ENCODE data around the gene GTF2F2.

The GTF2F2 gene

GRCh38 chr13:45122941-45123340 is 2.6 kb downstream of the GTF2F2 start:
- no peak for DNase-seq (ENCODE audit: low read depth)
- no peak for TF ChIP-seq CTCF (IDR thresholded peaks at IDR 0.05; ENCODE audit: insufficient read depth, low read depth, low read length, missing control alignments)
- H3K4me3 ChIP-seq (ENCODE audit: low read depth, low read length), result no peak overlapping the region

GRCh38 chr13:45132369-45133064 is 12.2 kb downstream of the GTF2F2 start:
- no peak overlapping the region for H3K4me3 ChIP-seq (ENCODE audit: low read depth, low read length)
- DNase-seq (ENCODE audit: low read depth), result peak; percentile 54
- no peak for TF ChIP-seq CTCF (IDR thresholded peaks at IDR 0.05; ENCODE audit: insufficient read depth, low read depth, low read length, missing control alignments)

- no peak overlapping the region for H3K4me3 ChIP-seq (ENCODE audit: low read depth, low read length)
- no peak for DNase-seq (ENCODE audit: low read depth)
- no peak for TF ChIP-seq CTCF (IDR thresholded peaks at IDR 0.05; ENCODE audit: insufficient read depth, low read depth, low read length, missing control alignments)
Measured at GRCh38 chr13:45133396-45134118, 13.2 kb downstream of the GTF2F2 start.

GRCh38 chr13:45136741-45137504 is 16.6 kb downstream of the GTF2F2 start:
- TF ChIP-seq CTCF (IDR thresholded peaks at IDR 0.05; ENCODE audit: insufficient read depth, low read depth, low read length, missing control alignments), result no peak
- no peak for DNase-seq (ENCODE audit: low read depth)
- H3K4me3 ChIP-seq (ENCODE audit: low read depth, low read length), result no peak overlapping the region

- H3K4me3 ChIP-seq (ENCODE audit: low read depth, low read length), result no peak overlapping the region
- no peak for TF ChIP-seq CTCF (IDR thresholded peaks at IDR 0.05; ENCODE audit: insufficient read depth, low read depth, low read length, missing control alignments)
- no peak for DNase-seq (ENCODE audit: low read depth)
Measured at GRCh38 chr13:45137526-45137925, 17.2 kb downstream of the GTF2F2 start.

- no peak overlapping the region for H3K4me3 ChIP-seq (ENCODE audit: low read depth, low read length)
- no peak for DNase-seq (ENCODE audit: low read depth)
- TF ChIP-seq CTCF (IDR thresholded peaks at IDR 0.05; ENCODE audit: insufficient read depth, low read depth, low read length, missing control alignments), result no peak
Measured at GRCh38 chr13:45138282-45138681, 18.0 kb downstream of the GTF2F2 start.
